Stomach (tissue), 19 donors: Measurements from ENCODE around the gene LPAR5. TPM values are rescaled to one million over a fixed set of nuclear protein-coding genes. Genes with fewer than 3 reads are reported as not detected.
A peak's percentile ranks its signal among the peaks of the same experiment; 100 is the strongest.

Experiments
- DNase-seq, 2 donors: peaks; one replicate each; pipeline versions ENCODE4 v3.0.0 to v3.0.0-alpha.2; 2013 to 2019
- H3K27ac ChIP-seq, 5 donors: fragments of 200-600 bp in 4 of 5; sonication (generic) in 4 of 5; one replicate each; pipeline ENCODE4 v1.5.1; 2013 to 2019; ENCODE audit warnings: mild to moderate bottlenecking in 1 of 5, moderate library complexity in 1 of 5
- H3K27me3 ChIP-seq, 3 donors: fragments of 200-600 bp; sonication (generic); one replicate each; pipeline ENCODE4 v1.5.1; 2017 to 2019; ENCODE audit warnings: mixed run types in 1 of 3
- H3K36me3 ChIP-seq, 4 donors: fragments of 200-600 bp; sonication (generic); 1 replicate in 3 of 4; 2 replicates in 1 of 4; pipeline ENCODE4 v1.5.1; 2016 to 2019
- H3K4me1 ChIP-seq, 4 donors: fragments of 200-600 bp; sonication (generic); one replicate each; pipeline ENCODE4 v1.5.1; 2016 to 2019
- H3K4me3 ChIP-seq, 4 donors: fragments of 200-600 bp; sonication (generic) in 3 of 4; one replicate each; pipeline ENCODE4 v1.5.1; 2016 to 2019; ENCODE audit warnings: mild to moderate bottlenecking in 1 of 4
- H3K9me3 ChIP-seq, 4 donors: fragments of 200-600 bp; sonication (generic); one replicate each; pipeline ENCODE4 v1.5.1; 2016 to 2019
- EP300 ChIP-seq: sonication (generic); formaldehyde crosslinking; IDR thresholded peaks from one replicate; pipeline ENCODE4 v1.6.1; 2017; ENCODE audit warnings: antibody characterized with exemption
- POLR2A ChIP-seq, 4 donors: fragments of 450-650 bp; IDR thresholded peaks; one replicate each; pipeline ENCODE4 v1.6.1; 2016; ENCODE audit warnings: antibody characterized with exemption in 4 of 4, control low read depth in 2 of 4, mild to moderate bottlenecking in 1 of 4, moderate library complexity in 1 of 4
- POLR2AphosphoS5 ChIP-seq, 3 donors: sonication (generic); formaldehyde crosslinking; IDR thresholded peaks; one replicate each; pipeline ENCODE4 v1.6.1; 2016; ENCODE audit warnings: antibody characterized with exemption in 3 of 3
- WGBS, 5 donors: extraction: QIAGEN DNeasy Blood & Tissue Kit in 3 of 5; methylation state at CpG; one replicate each; pipeline versions ENCODE4 v1.1.5 to v1.1.7; 2013 to 2018; 5-methylcytosine and 5-hydroxymethylcytosine counted together
- intact Hi-C: fragments of 100-400 bp; cut with DNase I; formaldehyde crosslinking; loops from one replicate; pipeline ENCODE4 v1.15.1; 2023; ENCODE audit warnings: low total_unique reads
- long read RNA-seq, 10 donors: transcript quantifications; one replicate each; lab custom pipeline, GENCODE V29; 2026
- polyA plus RNA-seq, 3 donors: library from polyadenylated mRNA; stranded (reverse); fragments of 200-250 nt; gene quantifications; one replicate each; pipeline ENCODE4 v1.2.3, GENCODE V29; 2013
- total RNA-seq, 5 donors: library from RNA; depleted of rRNA; stranded (reverse); fragments of >200 nt; gene quantifications; one replicate each; pipeline versions ENCODE4 v1.1.0 to v1.2.3, GENCODE V29; 2014 to 2016
- TF ChIP-seq, protein P1 (sequence below), 7 experiments: fragments of 450-650 bp in 4 of 7; fragments of 200-600 bp in 3 of 7; sonication (generic) in 3 of 7; IDR thresholded peaks; one replicate each; pipeline ENCODE4 v1.5.1; 2016 to 2019; ENCODE audit warnings: antibody characterized with exemption in 7 of 7, control low read depth in 2 of 7, mild to moderate bottlenecking in 1 of 7
- donor health status: healthy with polysubstance abuse.
- donor health status: Bipolar disorder and iron deficiency.
- donor health status: healthy.

Gene LPAR5
- total RNA-seq (10 to 100 TPM in 1 of 5 donors, 1 to 10 TPM in 4; 1.3 to 33.0 (median 5.8) TPM), polyA plus RNA-seq (1 to 10 TPM; 2.0 to 5.6 (median 3.5) TPM)
- long read RNA-seq, donor 1, partial matches to known transcripts = 0 of 1 reads
- long read RNA-seq, donor 1, other reads (novel, unspliced or antisense) = 0 of 1 reads
- long read RNA-seq, donor 2, partial matches to known transcripts = 0 of 2 reads
- long read RNA-seq, donor 2, other reads (novel, unspliced or antisense) = 0 of 2 reads
- long read RNA-seq, donor 3, partial matches to known transcripts = 0 of 3 reads
- long read RNA-seq, donor 3, other reads (novel, unspliced or antisense) = 0 of 3 reads
- long read RNA-seq, donor 4 = 0 reads
- long read RNA-seq, donor 5, partial matches to known transcripts = 0 of 3 reads
- long read RNA-seq, donor 5, other reads (novel, unspliced or antisense) = 0 of 3 reads
- long read RNA-seq, donor 6, transcript LPAR5-201 (2 exons, 3,171 nt) = major isoform, 6 of 7 reads
- long read RNA-seq, donor 6, partial matches to known transcripts = 0 of 7 reads
- long read RNA-seq, donor 6, other reads (novel, unspliced or antisense) = 0 of 7 reads
- long read RNA-seq, donor 7, partial matches to known transcripts = 0 of 5 reads
- long read RNA-seq, donor 7, other reads (novel, unspliced or antisense) = 0 of 5 reads
- long read RNA-seq, donor 8, partial matches to known transcripts = 0 of 5 reads
- long read RNA-seq, donor 8, other reads (novel, unspliced or antisense) = 0 of 5 reads
- long read RNA-seq, donor 9 = 0 reads
- long read RNA-seq, donor 10 = 0 reads

DNA sequence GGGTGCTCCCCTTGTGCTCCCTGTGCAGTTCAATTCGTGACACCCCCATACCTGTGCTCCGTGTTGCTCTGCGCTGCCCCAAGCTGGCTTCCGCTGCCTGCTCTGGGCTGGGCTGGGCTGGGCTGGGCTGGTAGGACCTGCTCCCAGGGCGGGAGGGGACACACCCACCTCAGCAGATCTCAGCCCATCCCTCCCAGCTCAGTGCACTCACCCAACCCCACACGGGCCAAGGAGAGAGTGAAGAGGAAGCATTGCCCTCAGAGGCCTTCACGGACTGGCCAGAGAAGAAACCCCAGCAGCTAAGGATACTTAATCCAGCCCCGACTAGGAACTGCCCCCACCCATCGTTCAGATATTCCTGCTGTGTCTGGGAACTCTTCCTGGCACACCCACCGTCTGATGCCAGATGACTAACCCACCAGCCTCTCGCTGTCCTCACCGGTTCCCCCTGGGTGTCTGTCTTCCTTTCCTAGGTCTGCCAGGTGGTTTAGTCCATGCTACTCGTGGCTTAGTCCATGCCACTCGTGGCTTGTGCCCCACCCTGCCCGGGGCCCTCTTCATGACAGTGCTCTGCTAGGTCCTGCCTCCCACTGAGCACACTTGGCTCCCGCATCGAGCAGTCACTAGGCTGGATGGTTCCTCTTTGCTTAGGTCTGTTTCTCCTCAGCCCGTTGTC, at the start of gene LPAR5:
LPAR5 (minus strand) TSS at position 104 of the 676 bp plus-strand sequence. CDS start 14,711 bp downstream, outside the sequence.
- DNase-seq = peak; percentile 78 to 91
- Histone ChIP-seq H3K36me3 (no peaks in the 10 kb centered on the region), H3K27ac (peak within 1 kb of the TSS; percentile 49 to 68 (median 57)), H3K4me1 (peaks cover 12 to 57% (median 19%) of the 10 kb centered on the region in 4 donors), H3K27me3 (peaks cover 0 to 6% (median 0%) of the 10 kb centered on the region in 3 donors), H3K4me3 (peak within 1 kb of the TSS; percentile 18 to 32 (median 27)), H3K9me3 (no peaks in the 10 kb centered on the region)
- intact Hi-C loops = no loop called here
- TF ChIP-seq EP300 (no peak), POLR2AphosphoS5 (IDR thresholded peaks at IDR 0.05) (peak in 2 of 3 donors; percentile 54 to 60)
- WGBS, 5 donors = 37 to 53% (median 45%) methylated on average over 16 to 18 of the region's 18 CpGs

DNA sequence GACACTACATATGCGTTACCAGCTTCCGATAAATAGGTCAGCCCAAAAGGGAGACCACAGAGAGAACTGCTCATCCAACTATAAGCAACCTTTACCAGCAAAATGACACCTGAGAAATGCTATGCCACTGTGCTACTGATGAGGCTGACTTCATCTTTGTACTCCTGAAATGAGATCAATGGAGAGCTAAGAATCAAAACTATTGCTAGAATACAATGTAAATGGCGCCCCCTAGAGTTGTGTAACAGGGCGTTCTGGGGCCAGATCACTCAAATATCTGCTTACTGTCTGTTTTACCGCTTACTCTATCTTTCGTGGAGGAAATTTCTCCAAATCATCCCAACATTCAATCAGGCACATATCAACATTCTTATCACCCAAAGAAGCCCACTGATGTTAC, 48.9 kb upstream of the LPAR5 start:
- peak in 1 of 2 donors; percentile 51 for DNase-seq
- TF ChIP-seq, protein P1, sequence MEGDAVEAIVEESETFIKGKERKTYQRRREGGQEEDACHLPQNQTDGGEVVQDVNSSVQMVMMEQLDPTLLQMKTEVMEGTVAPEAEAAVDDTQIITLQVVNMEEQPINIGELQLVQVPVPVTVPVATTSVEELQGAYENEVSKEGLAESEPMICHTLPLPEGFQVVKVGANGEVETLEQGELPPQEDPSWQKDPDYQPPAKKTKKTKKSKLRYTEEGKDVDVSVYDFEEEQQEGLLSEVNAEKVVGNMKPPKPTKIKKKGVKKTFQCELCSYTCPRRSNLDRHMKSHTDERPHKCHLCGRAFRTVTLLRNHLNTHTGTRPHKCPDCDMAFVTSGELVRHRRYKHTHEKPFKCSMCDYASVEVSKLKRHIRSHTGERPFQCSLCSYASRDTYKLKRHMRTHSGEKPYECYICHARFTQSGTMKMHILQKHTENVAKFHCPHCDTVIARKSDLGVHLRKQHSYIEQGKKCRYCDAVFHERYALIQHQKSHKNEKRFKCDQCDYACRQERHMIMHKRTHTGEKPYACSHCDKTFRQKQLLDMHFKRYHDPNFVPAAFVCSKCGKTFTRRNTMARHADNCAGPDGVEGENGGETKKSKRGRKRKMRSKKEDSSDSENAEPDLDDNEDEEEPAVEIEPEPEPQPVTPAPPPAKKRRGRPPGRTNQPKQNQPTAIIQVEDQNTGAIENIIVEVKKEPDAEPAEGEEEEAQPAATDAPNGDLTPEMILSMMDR (IDR thresholded peaks at IDR 0.05) = peak in 3 of 7 experiments; percentile 20 to 33 (median 31)
- TF ChIP-seq POLR2A (IDR thresholded peaks at IDR 0.05) = no peak
- WGBS, 5 donors = 57 to 65% (median 62%) methylated on average over 6 of the region's 6 CpGs
- Histone ChIP-seq H3K4me1 (peaks cover 21 to 64% (median 48%) of the 10 kb centered on the region in 4 donors), H3K36me3 (peaks cover 4 to 48% (median 44%) of the 10 kb centered on the region in 4 donors), H3K27me3 (no peaks in the 10 kb centered on the region), H3K4me3 (no peak overlapping the region), H3K9me3 (no peaks in the 10 kb centered on the region), H3K27ac (no peak overlapping the region)
- intact Hi-C loops = no loop called here

DNA sequence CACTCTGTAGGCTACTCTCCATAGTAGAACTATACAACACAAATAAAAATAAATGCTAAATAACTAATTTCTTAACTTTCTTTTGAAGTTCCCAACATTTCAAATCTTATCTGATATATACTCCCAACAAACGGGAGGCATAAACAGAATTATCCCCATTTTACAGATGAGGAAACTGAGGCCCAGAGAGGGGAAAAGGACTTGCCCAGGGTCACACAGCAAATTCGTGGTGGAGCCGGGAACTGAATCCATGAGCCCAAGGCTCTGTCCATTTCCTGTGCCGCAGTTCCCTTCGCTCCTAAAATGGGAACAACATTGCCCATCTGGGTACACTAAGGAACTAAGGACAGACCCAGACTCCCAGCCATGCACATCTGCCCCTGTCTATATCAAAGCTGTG, 41.2 kb upstream of the LPAR5 start:
- H3K36me3 ChIP-seq = peaks cover 65 to 100% (median 98%) of the 10 kb centered on the region in 4 donors
- TF ChIP-seq POLR2AphosphoS5 (IDR thresholded peaks at IDR 0.05) (no peak), POLR2A (IDR thresholded peaks at IDR 0.05) (no peak), EP300 (no peak)
- TF ChIP-seq, protein P1 (IDR thresholded peaks at IDR 0.05) = no peak
- DNase-seq = no peak
- 93 to 99% (median 94%) methylated on average over 5 of the region's 5 CpGs for WGBS, 5 donors
- H3K4me1 ChIP-seq = peaks cover 0 to 8% (median under 1%) of the 10 kb centered on the region in 4 donors
- no peaks in the 10 kb centered on the region for H3K9me3 ChIP-seq
- H3K27ac ChIP-seq = no peak overlapping the region
- no peaks in the 10 kb centered on the region for H3K27me3 ChIP-seq
- no peak overlapping the region for H3K4me3 ChIP-seq
- intact Hi-C loops = no loop called here

DNA sequence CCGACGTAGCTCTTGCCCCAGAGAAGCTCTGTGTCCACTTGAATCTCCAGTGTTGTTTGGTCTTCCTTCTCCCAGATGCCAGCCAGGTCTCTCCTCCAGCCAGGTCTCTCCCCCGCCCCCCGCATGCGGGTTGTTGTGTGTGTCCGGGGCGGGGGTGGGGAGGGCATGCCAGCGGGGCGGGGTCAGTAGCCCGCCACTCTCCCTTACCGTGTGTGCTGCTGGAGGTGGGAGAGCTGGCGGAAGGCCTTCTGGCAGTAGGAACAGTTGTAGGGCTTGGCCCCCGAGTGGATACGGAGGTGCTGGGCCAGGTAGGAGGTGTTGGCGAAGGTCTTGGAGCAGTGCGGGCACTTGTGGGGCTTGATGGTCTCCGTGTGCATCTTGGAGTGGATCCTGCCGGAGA, 36.4 kb upstream of the LPAR5 start:
- no peak overlapping the region for H3K27ac ChIP-seq
- no peak overlapping the region for H3K4me3 ChIP-seq
- peaks cover 88 to 100% (median 100%) of the 10 kb centered on the region in 4 donors for H3K36me3 ChIP-seq
- 86 to 90% (median 89%) methylated on average over 14 to 18 of the region's 18 CpGs for WGBS, 5 donors
- intact Hi-C loops = no loop called here
- no peak for DNase-seq
- H3K9me3 ChIP-seq = no peaks in the 10 kb centered on the region
- H3K4me1 ChIP-seq = no peaks in the 10 kb centered on the region
- no peaks in the 10 kb centered on the region for H3K27me3 ChIP-seq
- TF ChIP-seq, protein P1 (IDR thresholded peaks at IDR 0.05) = no peak
- TF ChIP-seq POLR2A (IDR thresholded peaks at IDR 0.05) (no peak), EP300 (no peak), POLR2AphosphoS5 (IDR thresholded peaks at IDR 0.05) (no peak)
